Astrocyte of the cerebellum (primary cell): ENCODE measurements around the gene MT1B.

Experiments
- DNase-seq: peaks from one replicate; pipeline ENCODE4 v3.0.0-alpha.2; 2011; ENCODE audit warnings: low read depth
- H3K4me3 ChIP-seq: 2 replicates; pipeline ENCODE4 v1.5.1; 2011; ENCODE audit warnings: mild to moderate bottlenecking, low read depth, low read length, moderate library complexity
- in situ Hi-C: cut with HindIII; loops from 2 replicates; pipeline ENCODE4 v1.10.0; 2017; ENCODE audit warnings: low sequenced_read_pairs
- TF ChIP-seq, protein P1 (sequence below): IDR thresholded peaks from 2 replicates; pipeline ENCODE4 v1.5.1; 2012; ENCODE audit warnings: low read length, low read depth, moderate library complexity, mild to moderate bottlenecking; ENCODE audit errors: missing control alignments

Gene MT1B

GRCh38 chr16:56643833-56644232 lies 7.9 kb upstream of the MT1B start:
- TF ChIP-seq, protein P1, sequence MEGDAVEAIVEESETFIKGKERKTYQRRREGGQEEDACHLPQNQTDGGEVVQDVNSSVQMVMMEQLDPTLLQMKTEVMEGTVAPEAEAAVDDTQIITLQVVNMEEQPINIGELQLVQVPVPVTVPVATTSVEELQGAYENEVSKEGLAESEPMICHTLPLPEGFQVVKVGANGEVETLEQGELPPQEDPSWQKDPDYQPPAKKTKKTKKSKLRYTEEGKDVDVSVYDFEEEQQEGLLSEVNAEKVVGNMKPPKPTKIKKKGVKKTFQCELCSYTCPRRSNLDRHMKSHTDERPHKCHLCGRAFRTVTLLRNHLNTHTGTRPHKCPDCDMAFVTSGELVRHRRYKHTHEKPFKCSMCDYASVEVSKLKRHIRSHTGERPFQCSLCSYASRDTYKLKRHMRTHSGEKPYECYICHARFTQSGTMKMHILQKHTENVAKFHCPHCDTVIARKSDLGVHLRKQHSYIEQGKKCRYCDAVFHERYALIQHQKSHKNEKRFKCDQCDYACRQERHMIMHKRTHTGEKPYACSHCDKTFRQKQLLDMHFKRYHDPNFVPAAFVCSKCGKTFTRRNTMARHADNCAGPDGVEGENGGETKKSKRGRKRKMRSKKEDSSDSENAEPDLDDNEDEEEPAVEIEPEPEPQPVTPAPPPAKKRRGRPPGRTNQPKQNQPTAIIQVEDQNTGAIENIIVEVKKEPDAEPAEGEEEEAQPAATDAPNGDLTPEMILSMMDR, result no peak
- no peak overlapping the region for H3K4me3 ChIP-seq
- in situ Hi-C loops, result no loop called here
- DNase-seq, result no peak

- in situ Hi-C loops, result no loop called here
Observed at GRCh38 chr16:56645311-56645710, 6.4 kb upstream of the MT1B start.

DNA sequence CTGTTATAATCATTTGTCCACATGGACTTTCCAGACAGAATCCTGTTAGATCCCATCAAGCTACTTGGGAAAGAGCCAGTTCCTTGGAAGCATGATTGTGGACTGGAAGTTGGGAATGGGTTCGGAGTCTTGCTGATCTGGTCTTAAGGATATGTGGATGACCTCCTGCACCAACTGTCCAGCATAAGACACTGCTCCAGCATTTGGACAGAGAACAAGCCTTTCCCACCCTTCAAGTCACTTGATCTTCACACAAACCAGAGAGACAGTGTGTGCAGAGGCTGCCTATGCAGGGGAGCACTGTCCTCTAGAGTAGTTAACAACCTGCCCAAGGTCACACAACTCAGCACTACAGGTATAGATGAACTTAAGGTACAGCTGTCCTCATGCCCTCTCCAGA lies 5.8 kb upstream of the MT1B start:
- TF ChIP-seq, protein P1, result no peak
- DNase-seq, result no peak
- in situ Hi-C loops, result no loop called here
- H3K4me3 ChIP-seq, result no peak overlapping the region

More at GRCh38 chr16:56645311-56645710, 6.4 kb upstream of the MT1B start:
- no peak for DNase-seq
- no peak overlapping the region for H3K4me3 ChIP-seq
- TF ChIP-seq, protein P1, result no peak

DNA sequence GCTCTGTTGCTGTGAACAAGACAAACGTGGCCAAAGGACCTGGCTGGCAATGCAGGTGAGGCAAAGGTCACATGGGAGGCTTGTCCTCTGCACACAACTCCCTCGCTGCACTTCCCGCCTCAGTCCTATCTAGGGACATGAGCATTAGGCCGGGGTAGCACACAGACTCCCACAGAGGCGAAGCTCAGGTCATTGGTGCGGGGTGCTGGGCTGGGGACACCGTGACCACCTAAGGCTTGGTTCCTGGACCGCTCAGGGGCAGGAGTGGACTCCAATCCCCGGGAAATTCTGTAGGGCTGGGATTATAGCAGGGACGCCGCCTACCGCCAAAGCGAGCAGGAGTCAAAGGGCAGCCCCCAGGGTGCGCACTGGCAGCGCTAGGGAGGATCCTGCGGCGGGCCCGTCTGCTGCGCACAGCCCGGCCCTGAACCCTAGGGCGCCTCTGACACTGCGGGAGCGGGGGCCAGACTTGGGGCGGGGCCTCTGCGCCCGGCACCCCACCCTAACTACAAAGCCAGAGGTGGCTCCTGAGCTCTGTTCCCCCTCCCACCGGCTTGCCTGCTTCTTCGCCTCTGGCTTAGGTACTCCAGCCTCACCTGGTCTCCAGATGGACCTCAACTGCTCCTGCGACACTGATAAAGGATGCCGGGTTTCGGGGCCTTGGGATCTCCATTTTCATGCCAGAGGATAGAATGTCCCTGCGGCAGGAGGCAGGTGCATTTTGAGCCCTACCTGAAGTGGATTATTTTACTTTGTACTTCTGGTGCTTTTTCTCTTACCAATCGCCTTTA lies 3.9 kb upstream of the MT1B start:
- in situ Hi-C loops, result no loop called here
- no peak overlapping the region for H3K4me3 ChIP-seq
- TF ChIP-seq, protein P1, result no peak
- no peak for DNase-seq

- H3K4me3 ChIP-seq, result no peak overlapping the region
- TF ChIP-seq, protein P1, result no peak
- no peak for DNase-seq
- in situ Hi-C loops, result no loop called here
Observed at GRCh38 chr16:56649271-56649670, 2.4 kb upstream of the MT1B start.

- H3K4me3 ChIP-seq, result no peak overlapping the region
- in situ Hi-C loops, result no loop called here
- TF ChIP-seq, protein P1, result no peak
- no peak for DNase-seq
Observed at GRCh38 chr16:56649820-56650219, 1.9 kb upstream of the MT1B start.
